HG02588 (cell line): Measurements from ENCODE around the gene RNF135.
"Not testable (repeated sequence)": the region's sequence is repeated elsewhere in the genome, so short reads cannot be mapped to it uniquely, and the experiment has no call there.

ENCODE experiments used
- ATAC-seq: cut with Tn5 transposase; IDR thresholded peaks from one replicate; pipeline ENCODE4 v1.9.1; 2021; ENCODE audit warnings: mild to moderate bottlenecking, moderate library complexity; ENCODE audit not compliant: unreplicated experiment

RNF135 gene

GRCh38 chr17:30954046-30954830 lies 16.6 kb upstream of the RNF135 start:
- ATAC-seq: no peak

- no peak for ATAC-seq
Measured at GRCh38 chr17:30956764-30957374, 14.0 kb upstream of the RNF135 start.

DNA sequence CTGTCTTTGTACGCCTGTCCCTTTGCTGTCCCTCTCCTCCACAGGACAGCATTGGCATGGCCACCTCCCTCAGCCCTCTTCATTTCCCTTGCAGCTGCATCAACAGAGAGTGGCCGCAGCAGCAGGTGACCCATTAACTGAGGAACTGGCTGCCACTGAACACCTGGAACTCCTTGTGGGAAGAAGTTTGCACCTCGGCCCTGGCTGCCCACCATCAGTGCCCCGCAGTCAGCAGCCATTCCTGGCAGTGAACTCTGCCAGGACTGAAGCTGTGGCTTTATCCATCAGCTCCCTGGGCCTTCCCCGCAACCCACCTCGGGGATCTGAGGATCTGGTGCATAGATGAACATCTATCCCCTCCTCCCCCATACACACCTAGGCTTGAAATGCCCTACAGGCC lies 13.1 kb upstream of the RNF135 start:
- no peak for ATAC-seq

GRCh38 chr17:30958187-30958586 lies 12.7 kb upstream of the RNF135 start:
- ATAC-seq: no peak

- ATAC-seq: no peak
Measured at GRCh38 chr17:30961209-30962188, 9.3 kb upstream of the RNF135 start.

- not testable (repeated sequence) for ATAC-seq
Measured at GRCh38 chr17:30964312-30964711, 6.5 kb upstream of the RNF135 start.

DNA sequence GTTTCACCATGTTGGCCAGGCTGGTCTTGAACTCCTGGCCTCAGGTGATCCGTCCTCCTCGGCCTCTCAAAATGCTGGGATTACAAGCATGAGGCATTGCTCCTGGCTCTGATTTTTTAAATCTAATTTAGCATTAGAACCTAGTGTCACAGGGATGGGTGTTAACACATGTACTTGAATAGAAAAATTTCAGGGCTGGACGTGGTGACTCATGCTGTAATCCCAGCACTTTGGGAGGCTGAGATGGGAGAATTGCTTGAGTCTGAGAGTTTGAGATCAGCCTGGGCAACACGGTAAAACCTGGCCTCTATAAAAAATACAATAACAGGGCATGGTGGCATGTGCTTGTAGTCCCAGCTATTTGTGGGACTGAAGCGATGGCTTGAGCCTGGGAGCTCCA lies 6.0 kb upstream of the RNF135 start:
- no peak for ATAC-seq

- ATAC-seq: no peak
Measured at GRCh38 chr17:30965686-30966085, 5.2 kb upstream of the RNF135 start.

DNA sequence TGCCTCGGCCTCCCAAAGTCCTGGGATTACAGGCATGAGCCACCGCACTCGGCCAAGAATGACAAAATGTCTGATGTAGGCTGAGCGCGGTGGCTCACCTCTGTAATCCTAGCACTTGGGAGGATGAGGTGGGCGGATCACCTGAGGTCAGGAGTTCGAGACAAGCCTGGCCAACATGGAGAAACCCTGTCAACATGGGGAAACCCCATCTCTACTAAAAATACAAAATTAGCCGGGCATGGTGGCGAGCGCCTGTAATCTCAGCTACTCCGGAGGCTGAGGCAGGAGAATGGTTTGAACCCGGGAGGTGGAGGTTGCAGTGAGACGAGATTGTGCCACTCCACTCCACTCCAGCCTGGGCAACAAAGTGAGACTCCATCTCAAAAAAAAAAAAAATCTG lies 2.9 kb upstream of the RNF135 start:
- not testable (repeated sequence) for ATAC-seq

GRCh38 chr17:30969989-30970830 lies 629 bp upstream of the RNF135 start:
- ATAC-seq: no peak

GRCh38 chr17:30975042-30975820 lies 4.4 kb downstream of the RNF135 start:
- no peak for ATAC-seq

DNA sequence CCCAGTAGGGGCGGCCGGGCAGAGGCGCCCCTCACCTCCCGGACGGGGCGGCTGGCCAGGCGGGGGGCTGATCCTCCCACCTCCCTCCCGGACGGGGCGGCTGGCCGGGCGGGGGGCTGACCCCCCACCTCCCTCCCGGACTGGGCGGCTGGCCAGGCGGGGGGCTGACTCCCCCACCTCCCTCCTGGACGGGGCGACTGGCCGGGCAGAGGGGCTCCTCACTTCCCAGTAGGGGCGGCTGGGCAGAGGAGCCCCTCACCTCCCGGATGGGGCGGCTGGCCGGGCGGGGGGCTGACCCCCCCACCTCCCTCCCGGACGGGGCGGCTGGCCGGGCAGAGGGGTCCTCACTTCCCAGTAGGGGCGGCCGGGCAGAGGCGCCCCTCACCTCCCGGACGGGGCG lies 9.1 kb downstream of the RNF135 start:
- not testable (repeated sequence) for ATAC-seq

- no peak for ATAC-seq
Measured at GRCh38 chr17:30981531-30982519, 11.0 kb downstream of the RNF135 start.

GRCh38 chr17:30982855-30983254 lies 12.0 kb downstream of the RNF135 start:
- no peak for ATAC-seq

DNA sequence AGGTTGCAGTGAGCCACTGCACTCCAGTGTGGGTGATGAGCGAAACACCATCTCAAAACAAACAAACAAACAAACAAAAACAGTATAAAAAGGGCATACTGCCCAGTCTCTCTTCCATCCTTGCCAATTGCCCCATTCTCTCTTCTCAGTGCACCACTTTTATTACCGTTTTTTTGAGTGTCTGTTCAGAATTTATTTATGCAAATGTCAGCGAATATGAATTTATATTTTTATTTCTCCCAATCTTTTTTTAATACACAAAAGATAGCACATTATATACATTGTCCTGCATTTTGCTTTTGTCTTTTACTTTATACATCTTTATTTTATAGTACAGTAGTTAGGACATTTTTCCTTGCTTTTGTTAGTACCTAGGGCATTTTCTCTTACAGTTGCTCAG lies 19.6 kb downstream of the RNF135 start:
- no peak for ATAC-seq

GRCh38 chr17:30992551-30992950 lies 21.7 kb downstream of the RNF135 start:
- ATAC-seq: no peak

- no peak for ATAC-seq
Measured at GRCh38 chr17:30995347-30995746, 24.5 kb downstream of the RNF135 start.

- no peak for ATAC-seq
Measured at GRCh38 chr17:30996486-30996885, 25.6 kb downstream of the RNF135 start.

DNA sequence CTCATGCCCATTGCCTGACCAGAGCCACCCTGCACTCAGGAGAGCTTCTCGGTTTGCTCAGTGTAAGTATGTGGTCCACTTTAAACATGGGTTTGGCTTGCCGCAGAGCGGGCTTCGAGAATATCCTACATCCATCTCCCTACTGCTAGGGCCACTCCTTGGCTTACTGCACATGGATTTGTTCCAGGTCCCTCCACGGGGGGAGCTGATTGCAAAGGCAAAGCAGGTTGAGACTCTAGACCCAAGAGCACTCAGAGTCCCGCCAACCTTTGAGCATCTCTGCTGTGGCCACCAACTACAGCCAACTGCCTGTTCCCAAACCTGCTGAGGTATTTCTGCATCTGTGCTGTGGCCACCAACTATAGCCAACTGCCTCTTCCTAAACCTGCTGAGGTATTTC lies 26.4 kb downstream of the RNF135 start:
- ATAC-seq: no peak
